ENCODE data around the gene RALGPS2. TPM values are rescaled to one million over a fixed set of nuclear protein-coding genes. Genes with fewer than 3 reads are reported as not detected.

Gene RALGPS2
- total and polyA plus RNA-seq, 2 of the 13 experiments (the other 11 are each of a cell fraction or from before 2014, with no cell fraction given) = 15.6 to 36.0 TPM

DNA sequence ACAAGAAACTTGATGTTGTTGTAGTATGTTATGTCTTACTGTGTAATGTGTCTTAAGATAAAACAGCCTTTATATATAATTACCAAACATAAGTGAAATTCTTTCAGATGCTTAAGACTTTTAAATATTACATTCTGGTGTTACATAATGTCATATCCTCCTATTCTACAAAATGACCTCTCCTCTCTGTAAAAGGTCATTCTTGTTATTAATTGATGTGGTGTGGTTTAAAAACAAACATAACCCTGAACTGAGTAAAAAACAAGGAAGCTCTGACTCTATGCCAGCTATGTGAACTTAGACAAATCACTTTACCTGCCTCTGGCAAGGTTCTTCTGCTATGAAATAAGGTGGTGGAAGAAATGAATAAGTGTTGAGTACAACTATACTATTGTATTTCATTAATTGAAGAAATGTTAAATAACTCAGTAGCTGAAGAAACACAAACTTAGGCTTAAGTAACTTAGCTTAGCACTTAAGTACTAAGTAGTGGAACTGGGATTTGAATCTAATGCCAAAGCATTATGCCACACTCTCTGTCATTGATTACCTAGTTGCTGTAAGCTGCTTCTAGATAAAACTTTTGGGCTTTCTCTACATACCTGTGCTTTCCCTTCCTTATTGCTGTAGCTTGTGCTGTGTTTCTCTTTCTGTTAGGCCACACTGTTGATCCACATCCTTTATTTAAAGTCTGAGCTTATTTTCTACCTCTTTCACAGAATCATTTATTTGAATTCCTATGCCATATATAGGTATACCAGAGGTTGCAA is 146.7 kb downstream of the RALGPS2 start (continued):
- no peak for TF ChIP-seq HNRNPLL (IDR thresholded peaks at IDR 0.05; ENCODE audit: low read depth, low read length, poor library complexity, severe bottlenecking)
- peak; percentile 66; the same call in 1 of the 2 replicates for TF ChIP-seq HMG20A (CRISPR knock-in tag; IDR thresholded peaks at IDR 0.05; ENCODE audit: borderline replicate concordance)
- no peak for TF ChIP-seq MXI1 (IDR thresholded peaks at IDR 0.05; ENCODE audit: borderline replicate concordance, low read depth, low read length)
- TF ChIP-seq NR1H2 (CRISPR knock-in tag; IDR thresholded peaks at IDR 0.05; ENCODE audit: borderline replicate concordance, low read depth) = no peak
- TF ChIP-seq, protein P1, sequence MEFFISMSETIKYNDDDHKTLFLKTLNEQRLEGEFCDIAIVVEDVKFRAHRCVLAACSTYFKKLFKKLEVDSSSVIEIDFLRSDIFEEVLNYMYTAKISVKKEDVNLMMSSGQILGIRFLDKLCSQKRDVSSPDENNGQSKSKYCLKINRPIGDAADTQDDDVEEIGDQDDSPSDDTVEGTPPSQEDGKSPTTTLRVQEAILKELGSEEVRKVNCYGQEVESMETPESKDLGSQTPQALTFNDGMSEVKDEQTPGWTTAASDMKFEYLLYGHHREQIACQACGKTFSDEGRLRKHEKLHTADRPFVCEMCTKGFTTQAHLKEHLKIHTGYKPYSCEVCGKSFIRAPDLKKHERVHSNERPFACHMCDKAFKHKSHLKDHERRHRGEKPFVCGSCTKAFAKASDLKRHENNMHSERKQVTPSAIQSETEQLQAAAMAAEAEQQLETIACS (CRISPR knock-in tag; IDR thresholded peaks at IDR 0.05) = no peak
- TF ChIP-seq, protein P2, sequence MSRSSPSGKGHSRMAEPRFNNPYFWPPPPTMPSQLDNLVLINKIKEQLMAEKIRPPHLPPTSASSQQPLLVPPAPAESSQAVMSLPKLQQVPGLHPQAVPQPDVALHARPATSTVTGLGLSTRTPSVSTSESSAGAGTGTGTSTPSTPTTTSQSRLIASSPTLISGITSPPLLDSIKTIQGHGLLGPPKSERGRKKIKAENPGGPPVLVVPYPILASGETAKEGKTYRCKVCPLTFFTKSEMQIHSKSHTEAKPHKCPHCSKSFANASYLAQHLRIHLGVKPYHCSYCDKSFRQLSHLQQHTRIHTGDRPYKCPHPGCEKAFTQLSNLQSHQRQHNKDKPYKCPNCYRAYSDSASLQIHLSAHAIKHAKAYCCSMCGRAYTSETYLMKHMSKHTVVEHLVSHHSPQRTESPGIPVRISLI (CRISPR knock-in tag; IDR thresholded peaks at IDR 0.05; ENCODE audit: borderline replicate concordance) = no peak
- no peak for TF ChIP-seq RBM22 (optimal IDR thresholded peaks at IDR 0.05; ENCODE audit: low read length)
- TF ChIP-seq ELF3 (CRISPR knock-in tag; IDR thresholded peaks at IDR 0.05) = peak; percentile 85
- TF ChIP-seq POLR2G (IDR thresholded peaks at IDR 0.05; ENCODE audit: low read depth, low read length) = no peak
- TF ChIP-seq, protein P3, sequence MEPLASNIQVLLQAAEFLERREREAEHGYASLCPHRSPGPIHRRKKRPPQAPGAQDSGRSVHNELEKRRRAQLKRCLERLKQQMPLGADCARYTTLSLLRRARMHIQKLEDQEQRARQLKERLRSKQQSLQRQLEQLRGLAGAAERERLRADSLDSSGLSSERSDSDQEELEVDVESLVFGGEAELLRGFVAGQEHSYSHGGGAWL (CRISPR knock-in tag; IDR thresholded peaks at IDR 0.05) = no peak
- no peak for TF ChIP-seq EED (CRISPR knock-in tag; IDR thresholded peaks at IDR 0.05)
- TF ChIP-seq, protein P4, sequence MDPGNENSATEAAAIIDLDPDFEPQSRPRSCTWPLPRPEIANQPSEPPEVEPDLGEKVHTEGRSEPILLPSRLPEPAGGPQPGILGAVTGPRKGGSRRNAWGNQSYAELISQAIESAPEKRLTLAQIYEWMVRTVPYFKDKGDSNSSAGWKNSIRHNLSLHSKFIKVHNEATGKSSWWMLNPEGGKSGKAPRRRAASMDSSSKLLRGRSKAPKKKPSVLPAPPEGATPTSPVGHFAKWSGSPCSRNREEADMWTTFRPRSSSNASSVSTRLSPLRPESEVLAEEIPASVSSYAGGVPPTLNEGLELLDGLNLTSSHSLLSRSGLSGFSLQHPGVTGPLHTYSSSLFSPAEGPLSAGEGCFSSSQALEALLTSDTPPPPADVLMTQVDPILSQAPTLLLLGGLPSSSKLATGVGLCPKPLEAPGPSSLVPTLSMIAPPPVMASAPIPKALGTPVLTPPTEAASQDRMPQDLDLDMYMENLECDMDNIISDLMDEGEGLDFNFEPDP (CRISPR knock-in tag; conservative IDR thresholded peaks at IDR 0.05) = no peak
- TF ChIP-seq, protein P5, sequence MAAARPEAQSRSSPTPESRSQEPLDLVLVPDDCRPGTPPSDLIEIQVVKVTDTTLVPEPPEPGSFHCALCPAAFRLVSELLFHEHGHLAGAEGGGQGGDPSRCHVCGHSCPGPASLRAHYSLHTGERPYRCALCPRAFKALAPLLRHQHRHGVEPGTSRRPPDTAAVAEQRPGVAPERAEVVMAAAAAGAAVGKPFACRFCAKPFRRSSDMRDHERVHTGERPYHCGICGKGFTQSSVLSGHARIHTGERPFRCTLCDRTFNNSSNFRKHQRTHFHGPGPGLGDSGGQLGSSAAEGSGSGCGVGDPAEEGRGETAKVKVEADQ (CRISPR knock-in tag; IDR thresholded peaks at IDR 0.05; ENCODE audit: borderline replicate concordance) = no peak
- TF ChIP-seq ZNF367 (CRISPR knock-in tag; IDR thresholded peaks at IDR 0.05; ENCODE audit: borderline replicate concordance) = no peak
- no peak for TF ChIP-seq SPEN (CRISPR knock-in tag; IDR thresholded peaks at IDR 0.05; ENCODE audit: low read depth)
- no peak for TF ChIP-seq HOXD1 (CRISPR knock-in tag; IDR thresholded peaks at IDR 0.05)
- TF ChIP-seq FOXC1 (CRISPR knock-in tag; IDR thresholded peaks at IDR 0.05; ENCODE audit: borderline replicate concordance) = no peak
- no peak for TF ChIP-seq TEAD2 (CRISPR knock-in tag; IDR thresholded peaks at IDR 0.05)
- no peak for TF ChIP-seq ZNF782 (CRISPR knock-in tag; IDR thresholded peaks at IDR 0.05; ENCODE audit: borderline replicate concordance)

Data from HepG2 (cell line).